Smooth muscle cell of the brain vasculature (primary cell): ENCODE results near the gene CAPN12.

Experiments
- DNase-seq: peaks from one replicate; pipeline ENCODE4 v3.0.0-alpha.2; 2012; ENCODE audit warnings: low read depth, low spot score

CAPN12 gene

DNA sequence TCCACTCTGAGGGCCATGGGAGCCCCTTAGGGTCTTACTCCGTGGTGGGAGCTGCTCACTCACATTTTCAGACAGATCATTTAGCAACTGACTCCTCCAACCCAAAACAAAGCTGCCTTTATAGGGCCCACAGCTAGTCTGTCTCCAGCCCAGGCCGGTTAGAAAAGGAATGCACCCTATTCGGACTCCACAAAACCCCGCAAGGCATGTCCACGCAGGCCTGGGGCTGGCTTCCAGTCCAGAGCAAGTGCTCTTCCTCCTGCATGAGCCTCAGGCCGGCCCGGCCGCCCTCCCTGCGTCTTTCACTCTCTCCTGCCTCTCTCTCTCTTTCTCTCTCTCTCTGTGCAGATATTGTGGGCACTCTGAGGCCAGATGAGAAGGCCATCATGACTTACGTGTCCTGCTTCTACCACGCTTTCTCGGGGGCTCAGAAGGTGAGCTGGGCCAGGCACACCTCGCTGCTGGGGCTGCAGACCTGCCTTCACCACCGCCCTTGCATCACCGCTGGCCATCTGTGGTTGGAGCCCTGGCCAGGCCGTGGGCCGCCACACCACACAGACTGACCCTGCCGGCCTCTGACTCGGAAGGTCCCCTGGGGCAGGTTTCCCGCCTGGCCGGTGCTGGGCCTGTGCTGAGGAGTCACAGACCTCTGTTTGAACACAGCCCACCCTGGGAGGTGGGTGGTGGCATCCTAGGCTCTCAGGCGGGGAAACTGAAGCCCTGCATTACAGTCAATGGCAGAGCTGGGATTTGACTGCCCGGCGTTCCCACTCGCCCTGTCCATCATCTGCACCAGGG, 33.1 kb downstream of the CAPN12 start:
- no peak for DNase-seq

GRCh38 chr19:38710416-38710702, 33.9 kb downstream of the CAPN12 start:
- DNase-seq: no peak

GRCh38 chr19:38709671-38710415, 34.4 kb downstream of the CAPN12 start:
- no peak for DNase-seq

DNA sequence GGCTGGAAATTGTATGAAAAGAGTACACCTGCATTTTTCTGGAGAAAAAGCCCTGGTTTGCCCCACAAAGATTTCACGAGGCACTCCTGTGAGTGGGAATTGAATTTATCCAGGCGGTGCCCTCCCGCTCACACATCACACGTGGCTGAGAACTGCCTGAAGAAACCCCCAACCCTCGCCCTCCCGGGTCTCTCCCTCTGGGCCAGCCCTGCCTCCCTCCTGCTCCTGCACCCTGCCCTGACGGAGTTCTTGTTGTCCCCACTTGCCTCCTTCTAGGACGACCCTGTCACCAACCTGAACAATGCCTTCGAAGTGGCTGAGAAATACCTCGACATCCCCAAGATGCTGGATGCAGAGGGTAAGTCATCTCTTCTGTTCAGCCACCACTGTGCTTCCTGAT, 35.2 kb downstream of the CAPN12 start:
- no peak for DNase-seq

GRCh38 chr19:38708413-38709024, 35.8 kb downstream of the CAPN12 start:
- DNase-seq: no peak

GRCh38 chr19:38707512-38708114, 36.7 kb downstream of the CAPN12 start:
- no peak for DNase-seq

DNA sequence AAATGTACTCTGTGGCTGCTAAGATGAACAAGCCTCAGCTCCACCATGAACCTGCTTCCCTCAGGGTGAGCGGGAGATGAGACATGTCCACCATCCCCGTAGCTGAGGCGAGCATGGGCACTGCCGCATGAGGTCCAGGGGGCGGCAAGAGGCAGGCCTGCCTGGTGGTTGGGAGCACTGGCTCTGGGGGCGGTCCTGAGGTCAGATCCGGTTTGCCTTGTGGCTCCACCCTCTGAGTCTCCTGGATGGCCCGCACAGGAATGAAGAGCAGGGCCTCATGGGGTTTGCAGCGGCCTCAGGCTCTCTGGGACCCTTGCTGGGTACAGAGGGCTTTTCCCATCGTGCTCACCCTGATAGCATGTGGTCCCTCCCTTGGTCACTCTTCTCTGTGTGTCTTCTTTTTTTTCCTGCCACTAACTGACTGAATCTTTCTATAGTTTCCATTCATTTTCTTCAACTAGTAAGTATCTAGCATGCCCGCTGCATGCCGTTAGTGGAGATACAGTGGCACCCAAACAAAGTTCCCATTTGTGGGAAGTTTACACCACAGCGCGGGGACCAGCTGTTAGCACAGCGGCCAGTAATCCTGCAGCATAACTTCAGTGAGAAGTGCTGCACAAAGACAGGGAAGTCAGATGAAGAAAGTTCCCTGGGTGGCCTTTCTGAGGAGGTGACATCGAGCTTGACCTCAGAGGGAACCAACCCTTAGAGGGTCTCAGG, 37.3 kb downstream of the CAPN12 start:
- DNase-seq: no peak

GRCh38 chr19:38705197-38706019, 38.9 kb downstream of the CAPN12 start:
- DNase-seq: no peak

DNA sequence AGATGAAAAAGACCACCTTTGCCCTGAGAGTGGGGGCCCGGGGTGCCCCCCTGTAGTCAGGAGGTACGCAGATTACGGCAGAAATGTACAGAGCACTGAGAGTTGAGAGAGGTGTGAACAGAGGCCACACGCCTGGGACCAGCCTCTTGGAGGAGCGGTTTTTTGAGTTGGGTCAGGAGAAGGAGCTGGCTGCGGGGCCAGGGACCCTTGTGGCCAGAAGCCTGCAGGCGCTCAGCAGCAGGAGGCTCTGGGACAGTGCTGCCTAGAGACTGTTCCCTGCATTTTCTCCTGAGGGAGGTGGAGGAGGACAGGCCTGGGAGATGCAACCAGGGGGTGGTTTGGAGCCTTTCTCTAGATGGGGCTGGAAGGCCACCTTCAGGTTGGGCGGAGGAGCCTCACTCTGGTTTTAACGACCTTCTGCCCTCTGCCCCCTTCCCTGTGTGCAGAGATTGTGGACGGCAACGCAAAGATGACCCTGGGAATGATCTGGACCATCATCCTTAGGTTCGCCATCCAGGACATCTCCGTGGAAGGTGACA, 39.7 kb downstream of the CAPN12 start:
- no peak for DNase-seq

DNA sequence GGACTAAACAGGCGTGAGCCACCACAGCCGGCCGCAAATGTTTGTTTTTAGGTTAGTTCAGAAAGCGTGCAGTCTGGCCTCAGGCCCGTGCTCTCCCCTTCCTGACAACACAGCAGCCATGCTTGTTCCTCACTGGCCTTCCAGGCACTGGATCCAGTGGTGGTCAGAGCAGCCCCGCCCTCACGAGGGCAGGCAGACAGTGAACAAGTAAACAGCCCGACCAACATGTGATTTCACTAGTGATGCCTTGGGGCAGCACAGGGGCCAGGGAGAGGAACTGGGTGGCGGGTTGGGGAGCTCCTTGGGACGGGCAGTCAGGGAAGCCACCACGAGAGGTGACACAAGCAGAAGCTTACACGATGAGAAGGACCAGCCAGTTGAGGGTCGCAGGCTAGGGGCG, 40.8 kb downstream of the CAPN12 start:
- DNase-seq: no peak

DNA sequence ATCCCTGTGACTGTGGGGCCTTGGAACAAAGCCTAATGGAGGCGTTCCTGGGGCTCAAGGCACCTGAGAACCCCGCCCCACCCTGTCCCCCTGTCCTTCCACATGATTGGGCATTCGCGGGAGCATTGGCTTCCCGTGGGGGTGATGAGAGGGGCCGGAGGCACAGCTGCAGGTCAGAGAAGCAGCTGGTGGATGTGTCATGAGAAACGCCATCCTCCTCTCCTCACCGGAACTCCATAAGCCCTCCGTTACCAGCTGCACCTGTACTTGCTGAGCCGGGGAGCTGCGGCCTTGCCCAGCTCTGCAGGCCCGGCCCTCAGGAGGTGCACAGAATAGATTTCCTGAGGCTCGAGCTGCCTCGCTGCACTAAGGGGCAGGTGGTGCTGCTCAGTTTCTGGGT, 42.0 kb downstream of the CAPN12 start:
- no peak for DNase-seq

DNA sequence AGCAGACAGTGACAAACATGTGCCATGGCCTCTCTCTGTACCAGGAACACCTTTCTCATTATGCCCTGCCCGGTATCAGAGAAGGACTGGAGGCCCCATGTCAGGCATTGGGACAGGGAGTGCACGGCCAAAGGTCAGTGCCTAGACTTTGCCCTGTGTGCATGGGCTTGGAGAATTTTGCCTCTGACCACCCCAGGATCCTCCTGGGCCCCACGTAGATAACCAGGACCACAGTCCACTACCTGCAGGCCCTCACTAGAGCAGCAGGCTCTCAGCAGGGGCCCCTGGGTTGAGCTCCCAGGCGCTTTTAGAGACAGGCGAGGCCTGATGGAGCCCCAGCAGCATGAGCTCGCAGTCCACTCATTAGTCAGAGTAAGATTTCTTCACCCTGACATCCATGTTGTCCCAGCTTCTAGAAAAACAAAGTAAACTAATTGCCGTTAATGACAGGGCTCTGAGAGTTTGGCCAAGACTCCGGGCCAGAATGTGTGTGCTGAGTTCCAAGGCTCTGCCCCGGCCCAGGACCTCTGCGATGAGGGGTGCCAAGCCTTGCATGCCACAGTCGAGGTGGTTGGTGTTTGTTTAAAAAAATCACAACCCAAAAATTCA, 42.7 kb downstream of the CAPN12 start:
- DNase-seq: no peak

DNA sequence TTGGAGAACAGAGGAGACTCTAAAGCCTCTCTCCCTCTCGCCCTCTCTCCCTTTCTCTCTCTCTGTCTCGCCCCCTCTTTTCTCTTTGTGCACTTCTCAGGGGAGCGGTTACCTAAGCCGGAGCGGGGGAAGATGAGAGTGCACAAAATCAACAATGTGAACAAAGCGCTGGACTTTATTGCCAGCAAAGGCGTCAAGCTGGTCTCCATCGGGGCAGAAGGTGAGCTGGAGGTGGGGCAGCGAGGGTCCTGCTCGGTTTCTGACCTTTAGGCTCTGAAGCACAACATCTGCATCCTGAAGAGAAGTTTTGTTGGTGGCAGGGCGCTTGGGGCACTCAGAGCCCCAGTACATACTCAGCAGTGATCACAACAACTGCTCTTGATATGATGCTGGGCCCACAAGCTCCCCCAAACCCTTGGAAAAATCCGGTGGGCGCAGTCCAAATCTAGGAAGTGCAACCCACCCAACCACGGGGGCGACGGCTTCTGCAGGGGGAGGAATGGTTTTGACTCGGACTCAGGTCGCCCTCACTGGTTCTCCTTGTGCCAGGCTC, 43.3 kb downstream of the CAPN12 start:
- DNase-seq: no peak

DNA sequence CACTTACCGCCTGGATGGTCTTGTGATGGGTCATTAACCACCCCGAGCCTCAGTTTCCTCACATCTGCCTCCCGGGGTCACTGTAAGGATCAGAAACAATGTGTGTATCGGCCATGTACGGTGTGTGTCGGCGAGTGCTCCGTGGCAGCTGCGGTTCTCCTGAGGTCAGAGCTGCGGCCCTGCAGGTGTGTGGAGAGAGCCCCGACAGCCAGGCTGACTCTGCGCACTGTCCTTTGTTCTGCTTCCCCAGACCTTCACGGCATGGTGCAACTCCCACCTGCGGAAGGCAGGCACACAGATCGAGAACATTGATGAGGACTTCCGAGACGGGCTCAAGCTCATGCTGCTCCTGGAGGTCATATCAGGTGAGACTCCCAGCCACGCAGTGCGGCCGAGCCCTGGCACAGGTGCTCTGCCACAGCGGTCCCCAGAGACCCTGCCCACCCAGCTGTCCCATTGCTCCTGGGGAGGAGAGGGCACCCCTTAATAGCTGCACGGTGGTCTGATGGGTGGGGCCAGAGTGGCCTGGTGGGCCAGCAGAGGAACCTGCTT, 43.8 kb downstream of the CAPN12 start:
- no peak for DNase-seq

GRCh38 chr19:38699647-38700349, 44.5 kb downstream of the CAPN12 start:
- no peak for DNase-seq

DNA sequence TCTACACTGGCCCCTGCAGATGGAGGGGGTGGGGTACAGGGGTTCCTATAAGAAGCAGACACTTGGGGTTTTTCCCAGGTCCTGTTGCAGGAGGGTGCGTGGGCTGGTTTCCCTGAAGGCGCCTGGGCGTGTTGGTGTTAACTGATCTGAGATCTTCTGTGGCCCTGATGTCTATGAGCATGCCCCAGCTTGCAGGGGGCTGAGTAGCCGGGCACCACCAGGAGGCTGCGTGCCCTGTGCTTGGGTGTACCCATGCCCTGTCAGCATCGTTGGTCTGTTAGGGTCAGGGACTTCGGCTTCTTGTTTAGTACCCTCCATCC, 45.3 kb downstream of the CAPN12 start:
- no peak for DNase-seq

GRCh38 chr19:38698225-38699026, 45.8 kb downstream of the CAPN12 start:
- DNase-seq: no peak

DNA sequence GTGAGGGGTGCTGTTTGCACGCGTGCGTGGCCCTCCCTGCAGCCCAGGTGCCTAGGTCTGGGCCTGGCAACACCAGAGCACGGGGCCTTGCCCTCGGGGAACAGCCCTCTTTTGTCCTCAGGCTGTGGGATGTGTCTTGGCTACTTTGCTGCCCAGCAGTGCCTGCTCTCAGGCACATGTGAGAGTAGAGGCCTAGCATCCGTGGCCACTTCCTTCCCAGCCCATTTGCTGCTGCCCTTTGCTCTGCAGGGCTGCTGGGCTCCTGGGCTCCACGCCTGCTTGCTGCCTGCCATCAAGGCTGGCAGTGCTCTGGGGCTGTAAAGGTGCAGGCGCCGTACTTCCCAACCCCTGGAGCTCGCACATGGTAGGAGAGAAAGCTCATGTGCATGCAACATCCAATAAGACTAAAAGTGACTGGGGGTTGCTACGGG, 46.6 kb downstream of the CAPN12 start:
- no peak for DNase-seq
